ENCODE measurements around the gene TCOF1. TPM values are rescaled to one million over a fixed set of nuclear protein-coding genes. Genes with fewer than 3 reads are reported as not detected.

TCOF1 gene
- total and polyA plus RNA-seq, 2 of the 8 experiments (the other 6 are each of a cell fraction or from before 2014, with no cell fraction given): 35.9 to 170 TPM

DNA sequence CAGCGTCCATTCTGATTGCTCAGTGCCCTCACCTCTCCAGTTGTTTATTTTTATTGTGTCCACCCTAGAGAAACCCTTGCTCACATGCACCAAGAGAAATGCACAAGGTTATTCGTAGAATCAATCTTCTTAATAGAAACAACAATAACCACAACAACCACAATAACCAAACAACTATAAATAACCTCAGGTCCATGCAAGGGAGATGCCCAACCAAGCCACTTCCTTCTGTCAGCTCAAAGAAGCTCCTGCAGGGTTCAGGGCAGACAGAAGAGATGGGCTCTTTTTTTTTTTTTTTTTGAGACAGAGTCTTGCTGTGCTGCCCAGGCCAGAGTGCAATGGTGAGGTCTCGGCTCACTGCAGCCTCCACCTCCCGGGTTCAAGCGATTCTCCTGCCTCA lies 14.9 kb upstream of the TCOF1 start (continued):
- TF ChIP-seq CEBPB (IDR thresholded peaks at IDR 0.05; ENCODE audit: low read depth, low read length): no peak
- TF ChIP-seq CBX8 (IDR thresholded peaks at IDR 0.05; ENCODE audit: borderline replicate concordance, low read depth, low read length): no peak
